ENCODE data around the gene ZCCHC7. TPM values are rescaled to one million over a fixed set of nuclear protein-coding genes. Genes with fewer than 3 reads are reported as not detected.

ZCCHC7 gene
- total and polyA plus RNA-seq, 2 of the 8 experiments (the other 6 are each of a cell fraction or from before 2014, with no cell fraction given) = 12.2 to 27.5 TPM

GRCh38 chr9:37200433-37201005, 80.1 kb downstream of the ZCCHC7 start:
- Histone ChIP-seq H2BK20ac (ENCODE audit: low read length) (no peak overlapping the region), H4K20me1 (replicated peaks in 1 of 2; ENCODE audit: control insufficient read depth in 1 of 2, insufficient read depth in 2 of 2, low read length in 2 of 2) (peaks cover 0 to 2% of the 10 kb centered on the region in 2 experiments), H3K23ac (ENCODE audit: insufficient read length) (no peak overlapping the region), H2BK120ac (replicated peaks; ENCODE audit: low read depth, low read length) (no peak overlapping the region), H3K27me3 (replicated peaks in 1 of 4; ENCODE audit: control insufficient read depth in 3 of 4, extremely low read depth in 1 of 4, insufficient read depth in 3 of 4, low read length in 3 of 4) (no peaks in the 10 kb centered on the region), H2BK5ac (ENCODE audit: low read depth, low read length) (no peak overlapping the region), H3K4ac (replicated peaks; ENCODE audit: insufficient read length, low read depth, low read length) (peak overlapping the region; percentile 90), H3K14ac (ENCODE audit: insufficient read length) (no peak overlapping the region), H4K91ac (replicated peaks; ENCODE audit: insufficient read length, low read length) (no peak overlapping the region), H3K23me2 (ENCODE audit: low read depth, low read length) (no peaks in the 10 kb centered on the region), H3K79me1 (ENCODE audit: low read depth, low read length) (no peaks in the 10 kb centered on the region), H2AFZ (ENCODE audit: low read length) (no peak overlapping the region), H4K8ac (ENCODE audit: extremely low read depth, insufficient read depth, low read length) (no peak overlapping the region), H3K9me3 (ENCODE audit: insufficient read depth in 2 of 2, low read depth in 1 of 2, low read length in 1 of 2) (0 out of 4 replicates have a peak, but pooled peaks cover 0 to 3% of the 10 kb centered on the region in 2 experiments), H3K4me3 (ENCODE audit: extremely low read depth in 1 of 4, insufficient read depth in 2 of 4, low read depth in 3 of 4, low read length in 4 of 4) (no peak overlapping the region), H3K18ac (ENCODE audit: extremely low read depth, low read length) (no peak overlapping the region; the same call in 1 of the 2 replicates), H2BK12ac (ENCODE audit: low read depth, low read length) (no peak overlapping the region), H2BK15ac (ENCODE audit: low read length) (no peak overlapping the region), H3K4me1 (replicated peaks in 1 of 4; ENCODE audit: control insufficient read depth in 3 of 4, insufficient read depth in 4 of 4, low read length in 3 of 4) (peaks cover 2 to 23% (median 9%) of the 10 kb centered on the region in 4 experiments; a peak in 6 of 7 replicates), H4K5ac (ENCODE audit: insufficient read length, low read depth, low read length) (no peak overlapping the region), H3K4me2 (ENCODE audit: insufficient read depth in 1 of 2, low read depth in 2 of 2, low read length in 2 of 2) (peak overlapping the region in 1 of 2 experiments; percentile 9; a peak in 2 of 4 replicates), H2AK5ac (ENCODE audit: low read depth, low read length) (no peak overlapping the region), H3K56ac (replicated peaks; ENCODE audit: insufficient read length, low read depth, low read length) (no peak overlapping the region), H3K27ac (ENCODE audit: low read depth, low read length) (no peak overlapping the region), H3K79me2 (ENCODE audit: control insufficient read depth in 1 of 2, insufficient read depth in 2 of 2, low read length in 2 of 2) (peaks cover 0 to 21% of the 10 kb centered on the region in 2 experiments; a peak in 3 of 4 replicates), H3K36me3 (ENCODE audit: control insufficient read depth in 2 of 4, insufficient read depth in 4 of 4, low read length in 3 of 4) (no peaks in the 10 kb centered on the region; a peak in 2 of 8 replicates), H3K9ac (replicated peaks in 1 of 4; ENCODE audit: extremely low read depth in 1 of 4, low read depth in 3 of 4, low read length in 3 of 4) (no peak overlapping the region)
- 77% methylated on average over 1 of the region's 1 CpG; no CpG with 5 or more reads in 1 of the 2 experiments for WGBS, 2 experiments (ENCODE audit: extremely low coverage in 1 of 2, insufficient coverage in 1 of 2, insufficient read length in 1 of 2, insufficient replicate concordance in 2 of 2, low coverage in 1 of 2, low lambda C conversion rate in 2 of 2, missing lambda C conversion rate in 1 of 2)
- POLR2A ChIA-PET (ENCODE audit: partially characterized antibody) = interaction anchor here (0.7 to 1.1 kb wide), 5 partner anchors 9 to 138 kb away, joined by 3 read pairs; no protein-coding TSS in a partner anchor
- DNase-seq (ENCODE audit: low read depth in 1 of 2, low spot score in 2 of 2) (no peak), FAIRE-seq (no peak)
- CTCF ChIA-PET (ENCODE audit: partially characterized antibody) = interaction anchor here (1.3 kb wide), 1 partner anchor 10 kb away, joined by 3 read pairs; no protein-coding TSS in a partner anchor
- no peak for TF ChIP-seq TBP (IDR thresholded peaks at IDR 0.05; ENCODE audit: low read depth, low read length)
- no peak for TF ChIP-seq POLR2A (IDR thresholded peaks at IDR 0.05; ENCODE audit: control extremely low read depth in 1 of 2, low read depth in 2 of 2, low read length in 2 of 2)
- TF ChIP-seq CBX5 (IDR thresholded peaks at IDR 0.05; ENCODE audit: low read depth, low read length) = no peak
- TF ChIP-seq GTF2F1 (IDR thresholded peaks at IDR 0.05; ENCODE audit: borderline replicate concordance, low read depth, low read length) = no peak
- no peak for TF ChIP-seq CBX8 (IDR thresholded peaks at IDR 0.05; ENCODE audit: borderline replicate concordance, low read depth, low read length)
- TF ChIP-seq SIN3A (conservative IDR thresholded peaks at IDR 0.05 in 1 of 2, IDR thresholded peaks at IDR 0.05 in 1 of 2; ENCODE audit: low read depth in 1 of 2, low read length in 2 of 2) = no peak
- no peak for TF ChIP-seq HDAC6 (IDR thresholded peaks at IDR 0.05; ENCODE audit: low read depth, low read length)
- no peak for TF ChIP-seq E2F6 (IDR thresholded peaks at IDR 0.05)
- TF ChIP-seq KDM4A (IDR thresholded peaks at IDR 0.05; ENCODE audit: low read depth, low read length, severe bottlenecking) = no peak
- TF ChIP-seq USF2 (IDR thresholded peaks at IDR 0.05; ENCODE audit: low read length) = no peak
- no peak for TF ChIP-seq SUZ12 (IDR thresholded peaks at IDR 0.05; ENCODE audit: low read length)
